Cardiac fibroblast (primary cell): ENCODE data around the gene TBCA.

Source experiments
- DNase-seq, 2 donors: peaks; one replicate each; pipeline versions ENCODE4 v3.0.0 to v3.0.0-alpha.2; 2010; ENCODE audit warnings: low read depth in 2 of 2
- H3K4me3 ChIP-seq, 2 donors: replicated peaks in 1 of 2; 1 replicate in 1 of 2; 2 replicates in 1 of 2; pipeline ENCODE4 v1.5.1; 2011; ENCODE audit warnings: low read depth in 2 of 2, low read length in 2 of 2, mild to moderate bottlenecking in 2 of 2, moderate library complexity in 1 of 2
- CTCF ChIP-seq: IDR thresholded peaks from one replicate; pipeline ENCODE4 v1.5.1; 2011; ENCODE audit warnings: low read depth, mild to moderate bottlenecking, low read length, inconsistent platforms

Gene TBCA

GRCh38 chr5:77697692-77698091 lies 78.4 kb downstream of the TBCA start:
- no peak for DNase-seq
- no peak for TF ChIP-seq CTCF
- H3K4me3 ChIP-seq = no peak overlapping the region

GRCh38 chr5:77696120-77696519 lies 80.0 kb downstream of the TBCA start:
- no peak for DNase-seq

GRCh38 chr5:77693913-77694312 lies 82.2 kb downstream of the TBCA start:
- DNase-seq = no peak
- no peak for TF ChIP-seq CTCF
- no peak overlapping the region for H3K4me3 ChIP-seq

More at GRCh38 chr5:77696120-77696519, 80.0 kb downstream of the TBCA start:
- H3K4me3 ChIP-seq = no peak overlapping the region
- no peak for TF ChIP-seq CTCF

DNA sequence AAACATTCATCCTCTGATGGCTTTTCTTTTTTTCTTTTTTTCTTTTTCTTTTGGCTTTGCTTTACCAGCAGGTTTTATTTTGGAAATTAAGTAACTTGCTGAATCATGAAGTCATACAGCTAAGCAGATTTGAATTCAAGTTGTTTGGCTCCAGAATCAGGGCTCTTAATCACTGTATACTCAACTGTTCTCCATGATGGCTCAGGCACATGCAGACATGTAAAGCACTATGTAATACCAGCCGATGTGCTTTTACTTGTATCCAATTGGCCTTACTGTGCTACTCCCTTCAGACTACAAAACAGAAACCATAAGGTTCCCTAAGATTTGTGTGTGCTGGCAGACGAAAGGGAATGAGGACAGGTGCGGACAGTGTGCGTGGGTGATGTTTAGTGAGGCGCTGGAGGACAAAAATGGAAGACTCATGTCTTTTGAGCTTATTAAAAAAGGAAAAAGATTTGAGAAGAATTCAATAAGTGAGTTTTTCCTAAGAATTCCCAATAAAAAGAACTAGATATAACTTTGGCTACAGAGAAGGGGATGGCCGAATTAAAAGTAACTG lies 92.9 kb downstream of the TBCA start:
- H3K4me3 ChIP-seq = no peak overlapping the region
- no peak for TF ChIP-seq CTCF
- peak in 1 of 2 donors; percentile 42 for DNase-seq

- no peak for DNase-seq
- no peak for TF ChIP-seq CTCF
Observed at GRCh38 chr5:77670526-77670925, 105.6 kb downstream of the TBCA start.

DNA sequence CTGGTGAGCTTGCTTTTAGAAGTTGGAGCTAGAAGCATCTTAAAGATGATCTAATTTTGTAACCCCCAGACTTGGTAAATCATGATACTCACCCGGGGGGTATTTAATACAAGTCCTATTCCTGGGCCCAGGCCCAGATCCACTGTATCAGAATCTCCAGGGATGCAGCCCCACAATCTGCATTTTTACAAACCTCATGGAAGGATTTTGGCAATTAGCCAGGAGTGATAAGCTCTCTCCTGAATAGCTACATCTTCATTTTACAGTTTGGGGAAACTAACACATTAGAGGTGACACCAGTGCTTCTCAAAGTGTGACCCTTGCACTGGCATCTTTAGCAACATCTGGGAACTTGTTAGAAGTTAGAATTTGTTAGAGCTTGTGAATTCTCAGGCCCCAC lies 106.5 kb downstream of the TBCA start:
- H3K4me3 ChIP-seq = no peak overlapping the region
- no peak for DNase-seq

More at GRCh38 chr5:77670526-77670925, 105.6 kb downstream of the TBCA start:
- H3K4me3 ChIP-seq = no peak overlapping the region

More for the DNA sequence above, 106.5 kb downstream of the TBCA start:
- TF ChIP-seq CTCF = no peak
